HCT116 (cell line): Measurements from ENCODE around the gene NR4A1. TPM values are rescaled to one million over a fixed set of nuclear protein-coding genes. Genes with fewer than 3 reads are reported as not detected.

Experiments used
- ATAC-seq: fragments of 200-7000 bp; cut with Tn5 transposase; 2 replicates; pipeline ENCODE4 v1.9.1; 2020; ENCODE audit warnings: mild to moderate bottlenecking, moderate library complexity
- BruUV-seq: library from RNA; stranded (reverse); fragments of 400-500 nt; replicated peaks from 2 replicates; lab custom pipeline; 2021; lab: Mats Ljungman, UMichigan
- CTCF ChIA-PET: fragments of 300-600 bp; sonication (Branson Sonifier 250); formaldehyde crosslinking; loops from one replicate; lab custom pipeline; 2021; ENCODE audit warnings: antibody characterized with exemption; lab: Charles Lee
- POLR2A ChIA-PET: fragments of 300-600, 350-600 bp; sonication (Branson Sonifier 250); formaldehyde crosslinking; loops from one replicate; lab custom pipeline; 2021; ENCODE audit warnings: antibody characterized with exemption; lab: Charles Lee
- RAD21 ChIA-PET, 2 experiments: fragments of 300-600 bp; sonication (Branson Sonifier 250); formaldehyde crosslinking; loops; one replicate each; lab custom pipeline; 2023; ENCODE audit warnings: low total read pairs in 2 of 2; ENCODE audit not compliant: uncharacterized antibody in 2 of 2, unreplicated experiment in 2 of 2, low non-redundant PET in 1 of 2; lab: Charles Lee
- DNase-seq: peaks from one replicate; pipeline ENCODE4 v3.0.0-alpha.2; 2010; ENCODE audit warnings: low read depth, low spot score
- H2AFZ ChIP-seq: fragments of 200-600 bp; shearing (Covaris generic), sonication (generic); 2 replicates; pipeline ENCODE4 v1.6.1; 2017; ENCODE audit warnings: low read depth, mixed run types, mixed read lengths, antibody characterized with exemption, low read length; ENCODE audit not compliant: poor library complexity, severe bottlenecking
- H3K27ac ChIP-seq: 2 replicates; pipeline ENCODE4 v1.5.1; 2012; ENCODE audit warnings: low read depth, low read length
- H3K27me3 ChIP-seq: fragments of 200-600 bp; sonication (generic); 2 replicates; pipeline ENCODE4 v1.6.1; 2016; ENCODE audit warnings: mixed run types, low read length, mixed read lengths; ENCODE audit not compliant: insufficient read depth
- H3K36me3 ChIP-seq, 2 experiments: fragments of 200-500 bp in 1 of 2; fragments of 200-600 bp in 1 of 2; sonication (Bioruptor generic) in 1 of 2; sonication (generic) in 1 of 2; 2 replicates each; pipeline versions ENCODE4 v1.5.1 to v1.6.1; 2014 to 2016; ENCODE audit warnings: low read length in 2 of 2, inconsistent platforms in 1 of 2, mixed read lengths in 1 of 2, mixed run types in 1 of 2; ENCODE audit not compliant: insufficient read depth in 2 of 2, control insufficient read depth in 1 of 2
- H3K4me1 ChIP-seq, 2 experiments: fragments of 200-600 bp in 1 of 2; sonication (generic) in 1 of 2; 2 replicates each; pipeline versions ENCODE4 v1.5.1 to v1.6.1; 2012 to 2017; ENCODE audit warnings: low read length in 2 of 2, inconsistent platforms in 1 of 2, mild to moderate bottlenecking in 1 of 2, mixed read lengths in 1 of 2, mixed run types in 1 of 2, moderate library complexity in 1 of 2; ENCODE audit not compliant: insufficient read depth in 2 of 2, control insufficient read depth in 1 of 2
- H3K4me2 ChIP-seq: fragments of 200-600 bp; sonication (generic); 2 replicates; pipeline ENCODE4 v1.6.1; 2017; ENCODE audit warnings: mixed run types, low read length, mixed read lengths
- H3K4me3 ChIP-seq, 2 experiments: fragments of 200-600 bp in 1 of 2; sonication (generic) in 1 of 2; replicated peaks in 1 of 2; 2 replicates each; pipeline ENCODE4 v1.5.1; 2011 to 2016; ENCODE audit warnings: low read length in 2 of 2, control low read depth in 1 of 2, low read depth in 1 of 2, mild to moderate bottlenecking in 1 of 2, mixed read lengths in 1 of 2, mixed run types in 1 of 2
- H3K79me2 ChIP-seq: fragments of 200-600 bp; sonication (generic); 2 replicates; pipeline ENCODE4 v1.6.1; 2017; ENCODE audit warnings: mild to moderate bottlenecking, mixed run types, low read length, moderate library complexity, mixed read lengths; ENCODE audit not compliant: insufficient read depth
- H3K9ac ChIP-seq: fragments of 200-600 bp; sonication (generic); 2 replicates; pipeline ENCODE4 v1.6.1; 2016; ENCODE audit warnings: low read length, mixed read lengths
- H3K9me2 ChIP-seq: fragments of 200-600 bp; sonication (generic), shearing (Covaris generic); 2 replicates; pipeline ENCODE4 v1.6.1; 2017; ENCODE audit warnings: mixed run types, mild to moderate bottlenecking, moderate library complexity; ENCODE audit not compliant: insufficient read depth
- H3K9me3 ChIP-seq, 2 experiments: fragments of 200-500 bp in 1 of 2; fragments of 200-600 bp in 1 of 2; sonication (Bioruptor generic) in 1 of 2; sonication (generic) in 1 of 2; 2 replicates each; pipeline ENCODE4 v1.6.1; 2014 to 2017; ENCODE audit warnings: low read length in 2 of 2, mixed read lengths in 2 of 2, inconsistent platforms in 1 of 2, low read depth in 1 of 2, mild to moderate bottlenecking in 1 of 2, mixed run types in 1 of 2, moderate library complexity in 1 of 2; ENCODE audit not compliant: control insufficient read depth in 1 of 2, insufficient read depth in 1 of 2
- H4K20me1 ChIP-seq: fragments of 200-600 bp; sonication (generic), shearing (Covaris generic); 2 replicates; pipeline ENCODE4 v1.6.1; 2017; ENCODE audit warnings: mixed run types, mild to moderate bottlenecking, moderate library complexity; ENCODE audit not compliant: insufficient read depth
- ATF3 ChIP-seq: IDR thresholded peaks from 2 replicates; pipeline ENCODE4 v1.6.1; 2012
- CBX3 ChIP-seq: IDR thresholded peaks from 2 replicates; pipeline ENCODE4 v1.6.1; 2012; ENCODE audit warnings: low read depth
- CEBPB ChIP-seq: IDR thresholded peaks from 2 replicates; pipeline ENCODE4 v1.6.1; 2012; ENCODE audit warnings: low read depth
- EGR1 ChIP-seq: IDR thresholded peaks from 2 replicates; pipeline ENCODE4 v1.6.1; 2012; ENCODE audit warnings: low read depth
- ELF1 ChIP-seq: IDR thresholded peaks from 2 replicates; pipeline ENCODE4 v1.6.1; 2012; ENCODE audit warnings: low read depth, borderline replicate concordance
- EZH2phosphoT487 ChIP-seq: fragments of 200-600 bp; IDR thresholded peaks from 2 replicates; pipeline ENCODE4 v1.6.1; 2018; ENCODE audit warnings: antibody characterized with exemption, borderline replicate concordance
- FOSL1 ChIP-seq: IDR thresholded peaks from 2 replicates; pipeline ENCODE4 v1.6.1; 2012; ENCODE audit warnings: low read depth
- JUND ChIP-seq: IDR thresholded peaks from 2 replicates; pipeline ENCODE4 v1.6.1; 2012
- POLR2A ChIP-seq: IDR thresholded peaks from 2 replicates; pipeline ENCODE4 v1.7.0; 2011; ENCODE audit warnings: borderline replicate concordance; ENCODE audit not compliant: insufficient read depth, insufficient read length; ENCODE audit errors: extremely low read depth
- POLR2AphosphoS5 ChIP-seq: IDR thresholded peaks from 2 replicates; pipeline ENCODE4 v1.6.1; 2011; ENCODE audit warnings: mild to moderate bottlenecking, low read depth, low read length, moderate library complexity
- RAD21 ChIP-seq: IDR thresholded peaks from 2 replicates; pipeline ENCODE4 v1.6.1; 2012; ENCODE audit warnings: low read depth, mild to moderate bottlenecking
- SIN3A ChIP-seq: IDR thresholded peaks from 2 replicates; pipeline ENCODE4 v1.6.1; 2012; ENCODE audit warnings: low read depth
- SP1 ChIP-seq: IDR thresholded peaks from 2 replicates; pipeline ENCODE4 v1.6.1; 2012; ENCODE audit warnings: low read depth
- SRF ChIP-seq: IDR thresholded peaks from 2 replicates; pipeline ENCODE4 v1.6.1; 2012; ENCODE audit warnings: low read depth
- TCF7L2 ChIP-seq: IDR thresholded peaks from 2 replicates; pipeline ENCODE4 v1.7.0; 2011; ENCODE audit warnings: borderline replicate concordance, inconsistent platforms; ENCODE audit not compliant: insufficient read depth, insufficient read length; ENCODE audit errors: extremely low read depth
- YY1 ChIP-seq: IDR thresholded peaks from 2 replicates; pipeline ENCODE4 v1.6.1; 2011; ENCODE audit warnings: low read length, low read depth, moderate library complexity, mild to moderate bottlenecking; ENCODE audit not compliant: insufficient replicate concordance; ENCODE audit errors: extremely low read depth
- ZFX ChIP-seq: fragments of 450-650 bp; IDR thresholded peaks from 2 replicates; pipeline ENCODE4 v1.6.1; 2017
- ZNF274 ChIP-seq: fragments of 200-500 bp; sonication (Bioruptor generic); IDR thresholded peaks from 2 replicates; pipeline ENCODE4 v1.6.1; 2014; ENCODE audit warnings: mild to moderate bottlenecking, low read depth, low read length, inconsistent platforms
- intact Hi-C: fragments of 100-400 bp; cut with micrococcal nuclease; formaldehyde crosslinking; loops from 2 replicates; pipeline ENCODE4 v1.10.0; 2022
- total RNA-seq: library from RNA; stranded (reverse); gene quantifications from one replicate; pipeline ENCODE4 v1.2.1, GENCODE V29; 2021; ENCODE audit not compliant: unreplicated experiment
- TF ChIP-seq, protein P1 (sequence below): IDR thresholded peaks from 2 replicates; pipeline ENCODE4 v1.6.1; 2011; ENCODE audit warnings: mild to moderate bottlenecking, low read length, moderate library complexity; ENCODE audit not compliant: insufficient replicate concordance; ENCODE audit errors: extremely low read depth
- TF ChIP-seq, protein P2 (sequence below), 3 experiments: fragments of 200-600 bp in 1 of 3; sonication (generic) in 1 of 3; IDR thresholded peaks in 2 of 3; conservative IDR thresholded peaks in 1 of 3; 2 replicates each; pipeline ENCODE4 v1.5.1; 2012 to 2017; ENCODE audit warnings: low read depth in 2 of 3, low read length in 2 of 3, antibody characterized with exemption in 1 of 3, borderline replicate concordance in 1 of 3, control low read depth in 1 of 3, mild to moderate bottlenecking in 1 of 3, mixed read lengths in 1 of 3, mixed run types in 1 of 3, moderate library complexity in 1 of 3; ENCODE audit not compliant: insufficient read depth in 1 of 3

Gene NR4A1
- total RNA-seq, 1 experiment from 2014 or later, result 35.3 TPM

- Histone ChIP-seq H3K9me2 (no peaks in the 10 kb centered on the region), H3K79me2 (peaks cover 23% of the 10 kb centered on the region), H3K9ac (no peak overlapping the region), H3K4me2 (no peak overlapping the region), H3K4me3 (no peak overlapping the region), H3K27me3 (no peaks in the 10 kb centered on the region), H3K9me3 (no peaks in the 10 kb centered on the region), H4K20me1 (no peaks in the 10 kb centered on the region), H3K36me3 (peaks cover 0 to 3% of the 10 kb centered on the region in 2 experiments; a peak in 1 of 4 replicates)
- intact Hi-C loops, result no loop called here
- ChIA-PET POLR2A (interaction anchor here (3.3 kb wide), 1 partner anchor 42 kb away, joined by 18 read pairs; no protein-coding TSS in a partner anchor), RAD21 (no interaction called here), CTCF (interaction anchor here (4.4 kb wide), 1 partner anchor 41 kb away, joined by 70 read pairs; no protein-coding TSS in a partner anchor)
- DNase-seq (no peak), ATAC-seq (no peak)
- no TSS peak for BruUV-seq
- TF ChIP-seq EZH2phosphoT487 (no peak), CEBPB (no peak), SRF (no peak), CBX3 (no peak), SIN3A (no peak), EGR1 (no peak), FOSL1 (no peak), POLR2A (no peak), SP1 (no peak), JUND (no peak), ATF3 (no peak), TCF7L2 (no peak), ZFX (no peak), ZNF274 (no peak), YY1 (no peak), ELF1 (no peak), POLR2AphosphoS5 (no peak), RAD21 (no peak)
- TF ChIP-seq, protein P1, sequence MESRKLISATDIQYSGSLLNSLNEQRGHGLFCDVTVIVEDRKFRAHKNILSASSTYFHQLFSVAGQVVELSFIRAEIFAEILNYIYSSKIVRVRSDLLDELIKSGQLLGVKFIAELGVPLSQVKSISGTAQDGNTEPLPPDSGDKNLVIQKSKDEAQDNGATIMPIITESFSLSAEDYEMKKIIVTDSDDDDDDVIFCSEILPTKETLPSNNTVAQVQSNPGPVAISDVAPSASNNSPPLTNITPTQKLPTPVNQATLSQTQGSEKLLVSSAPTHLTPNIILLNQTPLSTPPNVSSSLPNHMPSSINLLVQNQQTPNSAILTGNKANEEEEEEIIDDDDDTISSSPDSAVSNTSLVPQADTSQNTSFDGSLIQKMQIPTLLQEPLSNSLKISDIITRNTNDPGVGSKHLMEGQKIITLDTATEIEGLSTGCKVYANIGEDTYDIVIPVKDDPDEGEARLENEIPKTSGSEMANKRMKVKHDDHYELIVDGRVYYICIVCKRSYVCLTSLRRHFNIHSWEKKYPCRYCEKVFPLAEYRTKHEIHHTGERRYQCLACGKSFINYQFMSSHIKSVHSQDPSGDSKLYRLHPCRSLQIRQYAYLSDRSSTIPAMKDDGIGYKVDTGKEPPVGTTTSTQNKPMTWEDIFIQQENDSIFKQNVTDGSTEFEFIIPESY, result no peak
- TF ChIP-seq, protein P2, sequence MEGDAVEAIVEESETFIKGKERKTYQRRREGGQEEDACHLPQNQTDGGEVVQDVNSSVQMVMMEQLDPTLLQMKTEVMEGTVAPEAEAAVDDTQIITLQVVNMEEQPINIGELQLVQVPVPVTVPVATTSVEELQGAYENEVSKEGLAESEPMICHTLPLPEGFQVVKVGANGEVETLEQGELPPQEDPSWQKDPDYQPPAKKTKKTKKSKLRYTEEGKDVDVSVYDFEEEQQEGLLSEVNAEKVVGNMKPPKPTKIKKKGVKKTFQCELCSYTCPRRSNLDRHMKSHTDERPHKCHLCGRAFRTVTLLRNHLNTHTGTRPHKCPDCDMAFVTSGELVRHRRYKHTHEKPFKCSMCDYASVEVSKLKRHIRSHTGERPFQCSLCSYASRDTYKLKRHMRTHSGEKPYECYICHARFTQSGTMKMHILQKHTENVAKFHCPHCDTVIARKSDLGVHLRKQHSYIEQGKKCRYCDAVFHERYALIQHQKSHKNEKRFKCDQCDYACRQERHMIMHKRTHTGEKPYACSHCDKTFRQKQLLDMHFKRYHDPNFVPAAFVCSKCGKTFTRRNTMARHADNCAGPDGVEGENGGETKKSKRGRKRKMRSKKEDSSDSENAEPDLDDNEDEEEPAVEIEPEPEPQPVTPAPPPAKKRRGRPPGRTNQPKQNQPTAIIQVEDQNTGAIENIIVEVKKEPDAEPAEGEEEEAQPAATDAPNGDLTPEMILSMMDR (IDR thresholded peaks at IDR 0.05 in 2 of 3, conservative IDR thresholded peaks at IDR 0.05 in 1 of 3; ENCODE audit: borderline replicate concordance in 1 of 3, insufficient read depth in 1 of 3, low read depth in 2 of 3, low read length in 2 of 3), result no peak
- TF ChIP-seq, all 23 proteins: peak for 0
- Histone ChIP-seq H3K4me1 (peaks cover 7 to 37% of the 10 kb centered on the region in 2 experiments), H2AFZ (no peak overlapping the region), H3K27ac (no peak overlapping the region)
Measured at GRCh38 chr12:52067081-52067374, 15.8 kb downstream of the NR4A1 start.
